ENCODE data around the gene HOXA11.
A peak's percentile ranks its signal among the peaks of the same experiment; 100 is the strongest.

Gene HOXA11

DNA sequence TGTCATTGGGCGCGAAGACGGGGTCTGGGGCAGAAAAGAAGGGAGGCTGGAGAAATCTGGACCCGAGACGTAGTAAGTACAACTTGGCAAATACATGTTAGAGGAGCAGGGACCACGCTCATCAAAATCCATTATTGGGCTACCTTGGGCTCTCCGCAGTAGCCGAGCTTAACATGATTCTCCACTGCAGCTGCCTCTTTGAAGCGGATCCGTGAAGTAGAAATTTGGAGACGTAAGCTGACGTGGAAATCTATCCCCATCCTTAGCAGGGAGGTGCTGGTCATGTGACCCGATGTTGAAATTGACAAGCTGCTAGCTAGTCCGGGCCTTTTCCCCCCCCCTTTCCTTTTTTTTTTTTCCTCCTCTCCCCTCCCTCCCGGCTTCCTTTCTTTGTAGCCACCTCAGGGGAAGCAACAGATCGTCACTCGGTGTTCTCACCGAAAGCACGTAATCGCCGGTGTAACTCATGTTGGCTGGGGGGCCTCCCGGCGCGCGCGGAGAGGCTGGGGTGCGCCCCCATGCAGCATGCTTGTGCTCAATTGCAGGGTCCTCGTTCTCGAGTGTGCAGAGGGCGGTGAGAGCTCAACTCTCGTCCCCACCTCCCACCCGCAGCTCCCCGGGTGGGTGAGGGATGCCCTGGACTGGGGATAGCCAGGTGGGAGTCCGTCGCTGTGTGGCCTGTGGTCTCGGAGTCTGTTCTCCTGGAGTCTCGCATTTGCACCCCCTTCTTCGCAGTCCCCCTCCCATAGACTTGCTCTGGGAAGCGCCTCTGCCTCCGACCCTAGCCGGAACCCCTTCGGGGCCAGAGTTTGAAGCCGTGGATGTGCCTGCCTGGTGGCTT lies at the start of gene HOXA11:
Gene HOXA11 (minus strand): TSS at position 220 of the 841 bp plus-strand sequence. CDS start 88 bp downstream, at position 132.
- no peak for DNase-seq

DNA sequence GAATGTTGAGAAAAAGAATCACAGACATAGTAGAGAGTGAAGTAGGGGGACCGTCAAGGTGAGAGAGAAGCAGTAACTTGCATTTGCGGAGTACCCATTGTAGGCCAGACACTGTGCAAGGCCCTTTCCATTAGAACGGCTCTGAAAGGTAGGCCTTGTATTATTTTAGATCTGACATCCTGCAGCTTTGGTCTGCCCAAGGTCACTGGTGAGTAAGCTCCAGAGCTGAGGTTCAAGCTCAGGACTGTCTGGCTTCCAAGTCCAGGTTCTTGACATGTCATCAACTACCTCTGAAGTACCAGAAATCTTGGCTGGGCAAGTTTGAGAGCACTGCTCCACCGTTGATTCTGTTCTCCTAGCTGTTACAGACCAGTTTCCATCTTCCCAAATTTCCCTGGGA lies 44.4 kb upstream of the HOXA11 start:
- DNase-seq = no peak

GRCh38 chr7:27224983-27225934 lies 40.2 kb upstream of the HOXA11 start:
- DNase-seq = no peak

DNA sequence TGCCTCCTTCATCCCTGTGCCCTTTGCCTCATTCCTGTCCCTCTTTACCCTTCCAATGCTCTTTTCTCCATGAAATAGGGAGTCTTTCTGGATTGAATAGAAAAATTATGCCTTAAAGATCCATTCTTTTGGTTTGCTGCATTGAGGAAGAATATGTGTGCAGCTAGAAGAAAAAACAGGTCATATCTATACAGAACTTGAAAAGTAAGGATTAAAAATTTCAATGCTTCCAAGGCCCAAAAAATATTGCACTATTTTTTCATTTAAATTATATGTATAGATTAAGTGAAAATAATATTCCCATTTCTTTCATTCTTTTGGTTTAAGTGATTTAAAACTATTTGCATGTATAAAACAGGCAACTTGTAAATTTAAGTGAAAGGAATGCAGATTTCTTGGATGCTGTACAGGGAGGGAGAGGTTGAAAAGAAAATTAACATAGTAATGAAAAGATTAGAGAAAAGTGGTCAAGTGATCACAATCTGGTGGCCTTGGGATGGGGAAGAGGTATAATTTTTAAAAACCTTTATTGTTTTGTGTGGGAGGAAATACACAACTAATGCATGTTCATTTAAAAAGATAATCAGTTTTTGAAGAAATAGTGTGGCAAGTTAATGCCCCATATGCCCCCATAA lies 39.0 kb upstream of the HOXA11 start:
- no peak for DNase-seq

DNA sequence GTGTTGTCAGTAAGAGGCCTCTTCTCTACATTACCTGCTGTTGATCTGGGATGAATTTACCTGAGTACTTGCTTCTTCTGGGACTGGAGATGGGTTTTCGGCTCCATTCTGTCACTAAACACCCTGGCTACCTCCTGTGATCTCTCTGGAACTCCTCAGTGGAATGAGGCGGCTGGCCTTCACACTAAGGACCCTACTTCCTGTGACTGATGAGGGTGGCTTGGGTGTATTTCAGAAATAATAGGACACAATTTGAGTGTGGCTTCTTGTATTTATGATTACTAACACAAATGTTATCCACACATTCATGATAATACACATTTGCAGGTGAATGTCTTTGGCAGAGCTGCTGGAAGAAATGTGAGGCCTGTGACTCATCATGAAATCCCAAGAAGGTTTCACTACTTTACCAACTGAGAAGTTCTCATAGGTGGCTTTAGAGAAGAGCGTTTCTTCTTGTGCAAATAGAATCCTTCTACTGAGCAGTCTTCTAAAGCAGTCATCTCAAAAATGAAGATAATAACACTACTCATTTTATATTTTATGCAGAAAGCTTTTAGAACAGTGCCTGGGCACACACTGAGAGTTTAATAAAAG lies 36.3 kb upstream of the HOXA11 start:
- DNase-seq = peak; percentile 38

GRCh38 chr7:27220440-27220955 lies 35.5 kb upstream of the HOXA11 start:
- no peak for DNase-seq

- no peak for DNase-seq
These were observed 34.8 kb upstream of the HOXA11 start for GRCh38 chr7:27219821-27220220.

DNA sequence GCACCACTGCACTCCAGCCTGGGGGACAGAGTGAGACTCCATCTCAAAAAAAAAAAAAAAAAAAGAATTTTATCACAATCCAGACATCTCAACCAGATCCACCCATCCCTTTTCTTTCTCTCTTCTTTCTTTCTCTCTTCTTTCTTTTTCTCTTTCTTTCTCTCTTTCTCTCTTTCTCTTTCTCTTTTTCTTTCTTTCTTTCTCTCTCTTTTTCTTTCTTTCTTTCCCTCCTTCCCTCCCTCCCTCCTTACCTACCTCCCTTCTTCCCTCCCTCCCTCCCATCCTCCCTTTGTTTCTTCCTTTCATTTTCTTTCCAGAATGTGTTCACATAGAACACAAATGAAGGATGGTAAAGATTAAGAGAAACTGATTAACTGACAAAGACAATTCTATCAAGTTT lies 32.9 kb upstream of the HOXA11 start:
- DNase-seq = no peak

DNA sequence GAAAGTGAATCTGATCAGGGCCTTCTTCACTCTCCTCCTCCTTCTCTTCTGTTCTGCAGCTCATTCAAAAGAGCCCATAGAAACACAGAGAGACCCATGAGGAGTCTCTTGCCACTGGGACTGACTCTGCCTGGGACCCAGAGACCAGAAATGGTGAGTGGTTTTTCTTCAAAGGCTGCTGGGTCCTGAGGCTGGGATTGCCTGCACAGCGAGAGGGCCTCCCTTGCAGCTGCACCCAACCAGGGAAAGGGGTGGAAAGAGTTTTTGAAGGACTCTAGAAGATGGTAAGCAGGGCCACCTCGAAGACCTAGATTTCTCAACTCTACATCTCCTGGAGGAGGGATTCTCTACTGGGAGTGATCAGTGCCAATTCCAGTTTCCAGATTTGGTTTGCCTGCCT lies 30.3 kb upstream of the HOXA11 start:
- no peak for DNase-seq

DNA sequence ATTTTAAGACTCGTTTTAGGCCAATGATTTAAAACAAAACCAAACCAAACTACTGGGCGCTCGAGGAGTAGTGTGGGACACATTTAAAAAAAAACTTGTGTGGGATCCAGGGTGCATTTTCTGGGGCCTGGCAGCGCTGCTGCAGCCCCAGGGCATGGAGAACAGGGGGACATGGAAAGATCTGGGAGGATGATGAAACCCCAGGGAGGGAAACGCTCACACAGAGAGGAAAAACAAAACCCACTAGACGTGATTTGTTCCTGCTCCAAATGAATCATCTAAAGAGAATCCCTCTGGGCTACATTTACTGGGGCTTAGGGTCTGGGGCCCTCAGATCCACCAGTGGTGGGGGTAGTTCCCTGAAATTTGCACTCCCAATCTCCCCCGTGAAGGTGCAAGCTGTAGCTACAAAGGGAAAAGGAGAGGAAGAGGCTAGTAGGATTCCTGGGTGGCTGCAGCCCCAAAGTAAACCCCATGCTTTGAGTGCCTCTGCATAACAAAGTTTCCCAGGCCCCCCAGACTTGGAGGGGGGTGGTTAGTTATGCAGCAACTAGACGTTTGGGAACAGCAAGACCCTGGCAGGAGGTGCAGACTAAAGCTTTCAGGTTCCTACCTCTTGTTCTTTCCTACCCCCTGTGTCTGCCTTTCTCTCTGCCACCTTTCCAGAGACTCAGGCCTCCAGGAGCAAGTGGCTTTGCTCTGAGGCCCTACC lies 29.4 kb upstream of the HOXA11 start:
- no peak for DNase-seq

DNA sequence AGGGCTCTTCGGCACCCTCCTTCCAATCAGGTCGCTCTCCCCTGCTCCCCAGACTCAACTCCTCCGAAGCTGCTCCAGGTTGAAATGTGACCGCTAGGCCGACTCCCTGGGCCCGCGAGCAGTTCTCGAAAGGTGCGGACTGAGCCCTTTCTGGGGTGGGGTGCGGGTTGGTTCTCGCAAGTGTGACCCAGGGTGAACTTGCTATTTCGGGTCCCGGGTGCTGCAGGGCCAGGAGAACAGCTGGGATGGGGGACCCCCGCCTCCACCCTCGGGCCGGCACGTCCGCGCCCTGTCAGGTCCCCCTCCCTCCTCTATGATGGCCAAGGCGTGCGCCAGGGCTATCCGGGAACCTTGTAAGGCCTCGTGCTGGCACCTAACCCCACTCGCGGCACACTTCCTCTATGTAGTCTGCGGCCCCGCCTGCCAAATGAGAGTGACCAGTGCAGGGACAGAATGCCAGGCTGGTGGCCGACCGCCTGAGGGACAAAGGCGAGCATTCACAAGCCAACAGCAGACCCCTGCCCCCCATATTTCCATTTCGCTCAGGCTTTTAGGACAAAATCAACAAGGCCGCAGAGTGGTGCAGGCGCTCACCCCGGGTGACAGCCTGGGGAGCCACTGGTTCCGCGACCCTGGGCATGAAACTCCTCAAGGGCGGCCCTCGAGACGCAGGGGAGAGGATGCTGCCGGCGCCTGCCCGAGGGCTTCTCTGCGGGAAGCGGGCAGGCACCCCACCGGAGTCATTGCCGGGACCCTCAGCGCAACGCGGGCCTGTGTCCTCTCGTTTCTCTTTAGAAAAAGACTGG lies 28.6 kb upstream of the HOXA11 start:
- DNase-seq = no peak

DNA sequence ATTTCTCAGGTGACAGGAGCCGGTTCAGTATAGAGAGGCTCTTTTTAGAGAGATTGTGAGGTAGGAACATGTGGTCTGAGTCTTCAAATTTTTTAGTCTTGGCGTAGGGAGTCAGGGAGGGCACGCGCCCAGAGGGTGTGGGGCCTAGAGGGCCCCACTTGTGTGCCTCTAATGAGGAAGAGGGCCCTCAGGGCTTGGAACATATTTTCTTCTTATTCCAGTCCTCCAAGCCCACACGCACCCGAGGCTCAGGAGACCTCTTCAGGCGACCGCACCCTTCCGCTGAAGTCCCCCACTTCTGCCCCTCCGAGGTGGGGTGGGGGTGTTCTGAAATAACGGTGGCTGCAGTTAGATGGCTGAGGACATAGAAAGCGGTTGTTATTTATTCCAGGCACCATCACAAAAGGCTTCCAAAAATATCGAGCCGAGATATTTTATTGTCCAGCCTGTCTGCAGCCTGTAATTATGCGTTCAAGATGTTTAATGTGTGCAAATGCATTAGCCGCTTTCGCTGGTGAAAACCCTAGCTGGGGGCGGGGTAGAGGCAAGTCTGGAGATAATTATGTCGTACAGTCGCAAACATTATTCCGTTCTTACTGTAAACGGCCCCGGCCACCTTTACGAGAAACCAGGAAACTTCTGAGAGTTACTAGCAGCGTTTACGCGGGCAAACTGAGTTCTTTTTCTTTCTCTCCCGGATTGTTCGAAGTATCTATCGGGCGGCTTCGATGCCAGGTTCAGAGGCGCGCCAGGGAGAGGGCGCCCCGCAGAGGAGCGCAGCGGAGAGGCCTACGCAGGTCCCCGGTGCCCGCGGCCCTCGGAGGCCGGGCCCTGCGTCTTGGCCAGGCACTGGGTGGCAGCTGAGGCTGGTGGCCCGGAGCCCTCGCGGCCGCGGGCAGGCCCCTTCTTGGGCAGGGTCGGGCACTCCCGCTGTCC lies 27.7 kb upstream of the HOXA11 start:
- DNase-seq = no peak

- no peak for DNase-seq
These were observed 26.8 kb upstream of the HOXA11 start for GRCh38 chr7:27211764-27212204.

DNA sequence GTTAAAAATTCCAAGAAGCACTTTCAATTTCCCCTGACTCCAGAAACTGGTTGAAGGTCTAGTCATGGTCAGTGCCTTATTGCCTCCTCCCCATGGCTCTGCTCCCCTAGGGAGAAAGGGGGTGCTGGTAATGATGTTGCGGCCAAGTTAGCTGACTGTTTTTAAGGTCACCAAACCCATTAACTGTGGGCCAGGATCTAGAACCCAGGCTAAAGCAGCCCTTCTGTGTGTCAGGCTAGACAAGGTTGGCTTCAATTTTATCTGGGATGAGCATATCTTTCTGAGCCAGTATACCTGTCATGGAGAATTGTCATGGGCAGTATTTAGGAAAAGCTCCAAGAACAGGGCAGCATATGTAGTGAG lies 26.0 kb upstream of the HOXA11 start:
- no peak for DNase-seq

- peak; percentile 39 for DNase-seq
These were observed 25.5 kb upstream of the HOXA11 start for GRCh38 chr7:27210441-27211083.

DNA sequence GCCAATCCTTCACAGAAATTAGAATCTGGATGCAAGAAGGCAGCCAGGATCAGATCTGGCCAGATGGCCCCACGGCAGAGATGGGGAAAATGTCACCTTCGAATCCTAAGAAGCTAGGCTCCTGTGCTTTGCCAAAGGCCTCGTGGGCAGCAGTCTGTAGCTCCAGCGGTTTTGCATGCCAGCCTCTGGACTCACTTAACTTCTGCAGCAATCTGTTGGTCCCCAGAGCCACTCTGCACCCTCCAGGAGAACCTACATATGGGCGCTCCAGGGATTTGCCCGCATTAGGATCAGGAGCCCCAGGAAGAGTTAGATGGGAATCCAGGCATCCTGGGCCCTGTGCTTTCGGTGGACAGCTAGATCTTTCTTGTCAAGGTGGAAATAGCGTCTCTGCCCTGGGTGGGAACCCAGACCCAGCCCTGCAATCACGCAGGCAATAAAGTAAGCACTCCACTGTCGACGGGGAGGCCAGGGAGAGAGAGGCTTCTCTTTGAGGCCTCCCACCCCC lies 25.0 kb upstream of the HOXA11 start:
- no peak for DNase-seq

- no peak for DNase-seq
These were observed 24.0 kb upstream of the HOXA11 start for GRCh38 chr7:27208998-27209397.

DNA sequence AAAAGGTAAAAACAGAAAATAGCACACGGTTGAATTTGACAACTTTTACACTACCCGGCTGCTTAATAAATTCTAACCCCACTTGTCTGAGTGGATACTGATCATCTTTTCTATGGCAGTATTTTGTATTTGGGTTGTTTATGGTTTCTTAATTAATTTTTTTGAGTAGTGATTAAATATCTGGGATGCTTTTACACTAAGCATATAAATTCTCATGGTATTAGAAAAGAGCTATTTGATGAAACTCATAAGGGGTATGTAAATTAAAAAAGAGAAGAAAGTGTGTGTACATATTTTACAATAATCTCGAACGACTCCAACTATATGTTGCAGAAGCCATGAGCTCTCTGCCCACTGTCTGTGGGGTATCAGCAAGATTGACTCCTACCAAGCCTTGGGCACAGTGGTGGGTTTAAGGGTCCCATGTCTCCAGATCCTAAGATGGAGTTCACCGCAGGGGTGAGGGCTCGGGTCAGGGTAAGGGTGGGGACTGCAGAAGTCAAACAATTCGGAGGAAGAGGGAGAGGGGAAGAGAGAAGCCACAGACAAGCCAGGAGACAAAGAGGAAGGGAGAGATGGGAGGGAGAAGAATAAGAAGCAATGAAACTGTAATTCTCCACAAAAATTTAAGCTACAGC lies 22.4 kb upstream of the HOXA11 start:
- DNase-seq = no peak
